Erythroblast (primary cell): ENCODE results near the gene CHGA.

Experiments
- GATA1 ChIP-seq: IDR thresholded peaks from 2 replicates; pipeline ENCODE4 v1.6.1; 2011; ENCODE audit warnings: low read depth, mild to moderate bottlenecking, control low read depth, low read length, moderate library complexity
- POLR2A ChIP-seq: IDR thresholded peaks from 2 replicates; pipeline ENCODE4 v1.6.1; 2011; ENCODE audit warnings: mild to moderate bottlenecking, low read length

GRCh38 chr14:92917041-92917940 is 5.7 kb upstream of the CHGA start:
- TF ChIP-seq POLR2A (no peak), GATA1 (no peak)
